Ascending aorta (tissue), 2 donors: Measurements from ENCODE around the gene RGS5. TPM values are rescaled to one million over a fixed set of nuclear protein-coding genes. Genes with fewer than 3 reads are reported as not detected.

Source experiments
- DNase-seq, 2 donors: peaks; one replicate each; pipeline ENCODE4 v3.0.0-alpha.2; 2019; ENCODE audit warnings: low spot score in 2 of 2
- H3K27ac ChIP-seq, 2 donors: fragments of 200-600 bp; sonication (generic); one replicate each; pipeline ENCODE4 v1.5.1; 2016 to 2017; ENCODE audit warnings: mild to moderate bottlenecking in 1 of 2
- H3K27me3 ChIP-seq: fragments of 200-600 bp; sonication (generic); one replicate; pipeline ENCODE4 v1.5.1; 2017
- H3K36me3 ChIP-seq, 2 donors: fragments of 200-600 bp; sonication (generic); one replicate each; pipeline ENCODE4 v1.5.1; 2016
- H3K4me1 ChIP-seq, 2 donors: fragments of 200-600 bp; sonication (generic); one replicate each; pipeline ENCODE4 v1.5.1; 2016 to 2017; ENCODE audit warnings: mild to moderate bottlenecking in 1 of 2
- H3K4me3 ChIP-seq, 2 donors: fragments of 200-600 bp; sonication (generic); one replicate each; pipeline ENCODE4 v1.5.1; 2016 to 2017; ENCODE audit warnings: mild to moderate bottlenecking in 1 of 2
- H3K9me3 ChIP-seq, 2 donors: fragments of 200-600 bp; sonication (generic); one replicate each; pipeline ENCODE4 v1.5.1; 2016
- intact Hi-C: fragments of 100-400 bp; cut with DNase I; formaldehyde crosslinking; loops from one replicate; pipeline ENCODE4 v1.15.1; 2023
- total RNA-seq: library from RNA; depleted of rRNA; stranded (reverse); fragments of >200 nt; gene quantifications from one replicate; pipeline ENCODE4 v1.1.0, GENCODE V29; 2016
- TF ChIP-seq, protein P1 (sequence below), 3 experiments: fragments of 200-600 bp in 2 of 3; fragments of 450-650 bp in 1 of 3; sonication (generic) in 2 of 3; IDR thresholded peaks; one replicate each; pipeline ENCODE4 v1.5.1; 2016 to 2019; ENCODE audit warnings: antibody characterized with exemption in 3 of 3, mild to moderate bottlenecking in 1 of 3, moderate library complexity in 1 of 3

RGS5 gene
- total RNA-seq, 1 donor from 2014 or later, result 732 TPM

DNA sequence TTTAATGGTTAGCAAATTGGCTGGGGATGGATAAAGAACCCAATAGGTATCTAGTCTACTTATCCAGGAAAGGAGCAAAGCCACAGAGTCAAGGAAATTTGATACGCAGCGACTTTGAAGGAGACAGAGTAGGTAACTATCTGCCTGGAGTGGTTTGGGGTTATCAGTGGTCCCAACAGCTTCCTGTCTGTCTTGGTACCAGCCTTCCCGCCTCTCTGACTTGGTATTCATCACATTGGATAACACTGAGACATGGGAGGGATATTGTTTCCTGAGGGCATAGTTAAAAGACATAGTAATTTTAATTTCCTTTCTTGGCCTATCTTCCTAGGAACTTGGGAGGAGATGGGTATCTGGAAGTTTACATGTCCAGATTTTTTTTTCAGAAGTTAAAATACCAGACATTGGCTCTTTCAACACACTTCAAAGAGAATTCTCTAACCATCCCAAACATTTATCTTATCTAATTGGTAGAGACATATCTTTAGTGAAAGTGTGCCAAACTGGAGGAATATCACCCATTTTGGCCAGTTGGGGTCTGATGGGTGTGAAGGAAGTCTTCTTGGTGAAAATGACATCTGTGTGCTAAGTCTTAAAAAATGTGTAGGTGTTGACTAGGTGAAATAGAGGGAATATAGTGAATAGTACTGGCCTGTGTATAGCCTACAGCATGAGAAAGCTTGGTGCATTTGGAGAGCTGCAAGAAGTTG lies 65.0 kb downstream of the RGS5 start:
- intact Hi-C loops, result no loop called here
- H3K27ac ChIP-seq, result no peak overlapping the region
- H3K4me3 ChIP-seq, result no peak overlapping the region
- no peak for DNase-seq
- no peaks in the 10 kb centered on the region for H3K27me3 ChIP-seq
- H3K9me3 ChIP-seq, result no peaks in the 10 kb centered on the region
- TF ChIP-seq, protein P1, sequence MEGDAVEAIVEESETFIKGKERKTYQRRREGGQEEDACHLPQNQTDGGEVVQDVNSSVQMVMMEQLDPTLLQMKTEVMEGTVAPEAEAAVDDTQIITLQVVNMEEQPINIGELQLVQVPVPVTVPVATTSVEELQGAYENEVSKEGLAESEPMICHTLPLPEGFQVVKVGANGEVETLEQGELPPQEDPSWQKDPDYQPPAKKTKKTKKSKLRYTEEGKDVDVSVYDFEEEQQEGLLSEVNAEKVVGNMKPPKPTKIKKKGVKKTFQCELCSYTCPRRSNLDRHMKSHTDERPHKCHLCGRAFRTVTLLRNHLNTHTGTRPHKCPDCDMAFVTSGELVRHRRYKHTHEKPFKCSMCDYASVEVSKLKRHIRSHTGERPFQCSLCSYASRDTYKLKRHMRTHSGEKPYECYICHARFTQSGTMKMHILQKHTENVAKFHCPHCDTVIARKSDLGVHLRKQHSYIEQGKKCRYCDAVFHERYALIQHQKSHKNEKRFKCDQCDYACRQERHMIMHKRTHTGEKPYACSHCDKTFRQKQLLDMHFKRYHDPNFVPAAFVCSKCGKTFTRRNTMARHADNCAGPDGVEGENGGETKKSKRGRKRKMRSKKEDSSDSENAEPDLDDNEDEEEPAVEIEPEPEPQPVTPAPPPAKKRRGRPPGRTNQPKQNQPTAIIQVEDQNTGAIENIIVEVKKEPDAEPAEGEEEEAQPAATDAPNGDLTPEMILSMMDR (IDR thresholded peaks at IDR 0.05), result no peak
- H3K36me3 ChIP-seq, result peaks cover 0 to 7% of the 10 kb centered on the region in 2 donors
- no peaks in the 10 kb centered on the region for H3K4me1 ChIP-seq

DNA sequence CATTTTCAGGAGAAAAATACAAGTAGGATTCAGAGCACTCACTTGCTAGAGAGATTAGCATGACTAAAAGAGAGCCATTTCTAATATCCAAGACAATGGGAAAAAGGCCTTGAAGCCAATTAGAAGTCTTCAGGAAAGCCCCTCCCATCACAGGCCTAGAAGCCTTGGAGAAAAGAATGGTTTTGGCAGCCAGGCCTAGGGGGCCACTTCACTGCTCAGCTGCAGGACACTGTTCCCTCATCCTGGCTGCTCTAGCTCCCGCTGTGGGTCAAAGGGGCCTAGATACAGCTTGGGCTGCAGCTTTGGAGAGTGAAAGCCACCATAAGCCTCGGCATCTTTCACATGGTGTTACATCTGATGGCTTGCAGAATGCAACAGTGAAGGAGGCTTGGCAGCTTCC lies 70.7 kb downstream of the RGS5 start:
- no peak for DNase-seq
- peaks cover 4 to 14% of the 10 kb centered on the region in 2 donors for H3K4me1 ChIP-seq
- TF ChIP-seq, protein P1 (IDR thresholded peaks at IDR 0.05), result no peak
- H3K27ac ChIP-seq, result peak overlapping the region; percentile 60 to 67
- H3K9me3 ChIP-seq, result no peaks in the 10 kb centered on the region
- intact Hi-C loops, result no loop called here
- H3K36me3 ChIP-seq, result no peaks in the 10 kb centered on the region
- H3K4me3 ChIP-seq, result no peak overlapping the region
- no peaks in the 10 kb centered on the region for H3K27me3 ChIP-seq

DNA sequence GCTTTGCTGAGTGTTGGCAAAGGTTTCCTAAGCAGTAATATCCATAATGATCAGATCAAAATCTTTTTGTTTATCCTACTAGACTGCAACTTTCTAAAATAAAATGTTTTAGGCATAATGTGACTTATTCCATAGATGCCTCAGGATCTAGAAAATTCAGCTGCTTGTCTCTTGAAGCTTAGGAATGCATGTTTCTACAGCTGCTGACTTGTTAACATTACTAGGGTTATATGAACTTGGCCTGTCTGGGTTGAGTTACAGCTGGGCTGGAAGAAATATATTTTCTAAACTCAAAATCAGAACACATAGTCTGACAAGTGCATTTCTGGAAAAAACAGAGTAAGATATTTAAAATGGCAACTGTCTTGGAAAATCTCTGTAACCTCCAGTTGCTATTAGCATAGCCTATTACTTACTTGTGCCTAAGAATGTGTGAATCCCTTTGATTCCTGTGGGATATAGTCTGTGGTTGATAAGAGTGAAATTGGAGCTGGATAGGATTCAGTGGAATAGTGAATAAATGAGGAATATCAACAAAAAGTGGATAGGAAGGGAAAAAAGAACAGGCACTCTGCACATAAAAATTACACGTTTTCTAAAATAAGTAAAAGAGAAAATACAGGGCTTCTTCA lies 72.4 kb downstream of the RGS5 start:
- peak overlapping the region; percentile 60 to 67 for H3K27ac ChIP-seq
- peaks cover 4 to 25% of the 10 kb centered on the region in 2 donors for H3K4me1 ChIP-seq
- DNase-seq, result no peak
- intact Hi-C loops, result no loop called here
- H3K27me3 ChIP-seq, result no peaks in the 10 kb centered on the region
- TF ChIP-seq, protein P1 (IDR thresholded peaks at IDR 0.05), result no peak
- no peak overlapping the region for H3K4me3 ChIP-seq
- H3K9me3 ChIP-seq, result no peaks in the 10 kb centered on the region
- no peaks in the 10 kb centered on the region for H3K36me3 ChIP-seq

GRCh38 chr1:163128282-163128681 lies 74.4 kb downstream of the RGS5 start:
- no peak for DNase-seq
- Histone ChIP-seq H3K4me1 (peaks cover 4 to 27% of the 10 kb centered on the region in 2 donors), H3K9me3 (no peaks in the 10 kb centered on the region), H3K36me3 (no peaks in the 10 kb centered on the region), H3K4me3 (no peak overlapping the region), H3K27me3 (peaks cover 3% of the 10 kb centered on the region), H3K27ac (peak overlapping the region; percentile 41 to 80)
- TF ChIP-seq, protein P1 (IDR thresholded peaks at IDR 0.05), result no peak
- intact Hi-C loops, result no loop called here

DNA sequence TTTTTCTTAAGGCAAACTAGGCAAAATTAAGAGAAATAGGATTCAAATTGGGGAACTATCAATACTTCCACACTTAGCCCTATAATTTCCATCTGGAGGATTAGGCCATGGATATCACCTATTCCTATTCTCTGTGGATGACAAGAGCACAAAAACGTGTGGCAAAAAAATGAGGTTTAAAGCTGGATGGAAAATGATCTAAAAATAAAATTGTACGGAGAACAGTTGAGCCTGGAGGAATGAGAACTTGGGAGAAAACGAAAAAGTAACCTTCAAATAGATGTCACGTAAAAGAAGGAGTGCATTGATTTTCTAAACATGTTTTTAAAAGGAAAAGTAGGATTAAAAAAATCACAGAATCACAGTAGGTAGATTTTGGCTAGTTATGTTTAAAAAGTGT lies 77.9 kb downstream of the RGS5 start:
- no peaks in the 10 kb centered on the region for H3K9me3 ChIP-seq
- peaks cover 3% of the 10 kb centered on the region for H3K27me3 ChIP-seq
- no peak for DNase-seq
- H3K27ac ChIP-seq, result peak overlapping the region; percentile 64 to 80
- no peaks in the 10 kb centered on the region for H3K36me3 ChIP-seq
- H3K4me3 ChIP-seq, result peak overlapping the region in 1 of 2 donors; percentile 34
- TF ChIP-seq, protein P1 (IDR thresholded peaks at IDR 0.05), result no peak
- intact Hi-C loops, result no loop called here
- peaks cover 4 to 20% of the 10 kb centered on the region in 2 donors for H3K4me1 ChIP-seq
